H54 (cell line): ENCODE results near the gene CRHR2.
A peak's percentile ranks its signal among the peaks of the same experiment; 100 is the strongest.

Source experiments
- DNase-seq: peaks from one replicate; pipeline ENCODE4 v3.0.0; 2011; ENCODE audit warnings: low spot score, mixed read lengths; ENCODE audit not compliant: insufficient read length
- FAIRE-seq: peaks from 3 replicates; lab custom pipeline; 2011; peaks lifted over from hg19 to GRCh38; lab: Jason Lieb, UNC
- POLR2A ChIP-seq: IDR thresholded peaks from 2 replicates; pipeline ENCODE4 v1.6.1; 2011; ENCODE audit warnings: low read depth, mild to moderate bottlenecking, low read length

Gene CRHR2

GRCh38 chr7:30627026-30627425 lies 55.2 kb downstream of the CRHR2 start:
- TF ChIP-seq POLR2A = no peak
- FAIRE-seq (no peak), DNase-seq (no peak)

GRCh38 chr7:30625283-30625682 lies 57.0 kb downstream of the CRHR2 start:
- TF ChIP-seq POLR2A = no peak
- DNase-seq = no peak
- peak; percentile 52 for FAIRE-seq

GRCh38 chr7:30618961-30619360 lies 63.3 kb downstream of the CRHR2 start:
- no peak for DNase-seq
- TF ChIP-seq POLR2A = no peak
- no peak for FAIRE-seq

- DNase-seq = no peak
- no peak for FAIRE-seq
- no peak for TF ChIP-seq POLR2A
Observed at GRCh38 chr7:30618080-30618676, 64.1 kb downstream of the CRHR2 start.

GRCh38 chr7:30617359-30617758 lies 64.9 kb downstream of the CRHR2 start:
- DNase-seq (no peak), FAIRE-seq (no peak)
- TF ChIP-seq POLR2A = no peak

- no peak for DNase-seq
- FAIRE-seq = no peak
- no peak for TF ChIP-seq POLR2A
Observed at GRCh38 chr7:30616318-30616717, 65.9 kb downstream of the CRHR2 start.

GRCh38 chr7:30613366-30614325 lies 68.6 kb downstream of the CRHR2 start:
- DNase-seq = no peak
- peak; percentile 64 for FAIRE-seq
- TF ChIP-seq POLR2A = no peak

GRCh38 chr7:30612658-30613265 lies 69.5 kb downstream of the CRHR2 start:
- TF ChIP-seq POLR2A = no peak
- no peak for FAIRE-seq
- DNase-seq = no peak

GRCh38 chr7:30605832-30606231 lies 76.4 kb downstream of the CRHR2 start:
- FAIRE-seq = peak; percentile 78
- TF ChIP-seq POLR2A = no peak

GRCh38 chr7:30604901-30605300 lies 77.4 kb downstream of the CRHR2 start:
- DNase-seq = no peak
- peak; percentile 78 for FAIRE-seq
- TF ChIP-seq POLR2A = no peak

More at GRCh38 chr7:30605832-30606231, 76.4 kb downstream of the CRHR2 start:
- DNase-seq = no peak
